ENCODE data around the gene ARHGAP26.

Gene ARHGAP26

DNA sequence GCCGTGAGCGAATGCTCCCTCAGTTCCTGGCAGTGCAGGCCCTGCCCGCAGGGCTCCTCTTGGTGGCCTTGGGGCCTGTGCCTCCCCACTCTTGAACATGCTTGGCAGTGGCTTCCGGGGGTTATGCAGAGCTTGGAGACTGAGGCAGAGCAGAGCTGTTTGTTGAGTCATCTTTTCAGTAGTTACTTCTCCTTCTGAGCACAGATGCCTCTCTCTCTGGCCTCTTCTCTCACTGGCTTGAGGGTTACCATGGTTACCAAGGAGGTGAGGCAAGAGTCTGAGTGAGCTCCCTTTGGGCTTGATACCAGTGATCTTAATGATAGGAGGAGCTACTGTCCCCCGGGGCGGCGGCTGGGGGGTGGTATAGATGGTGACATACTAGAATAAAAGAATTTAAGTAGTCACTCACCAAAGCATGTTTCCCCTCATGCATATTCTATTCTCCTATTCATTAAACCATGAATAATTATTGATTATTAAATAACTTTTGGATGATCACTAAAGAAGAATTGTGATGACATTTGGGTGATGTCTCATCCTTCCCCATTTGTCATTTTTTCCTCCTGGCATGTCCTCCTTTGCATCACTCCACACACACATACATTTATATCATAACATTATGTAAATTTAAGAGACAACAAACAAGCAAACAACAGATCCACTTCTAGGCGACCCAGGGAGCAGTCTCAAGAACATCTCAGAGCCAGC lies 111.1 kb downstream of the ARHGAP26 start:
- FAIRE-seq = no peak

DNA sequence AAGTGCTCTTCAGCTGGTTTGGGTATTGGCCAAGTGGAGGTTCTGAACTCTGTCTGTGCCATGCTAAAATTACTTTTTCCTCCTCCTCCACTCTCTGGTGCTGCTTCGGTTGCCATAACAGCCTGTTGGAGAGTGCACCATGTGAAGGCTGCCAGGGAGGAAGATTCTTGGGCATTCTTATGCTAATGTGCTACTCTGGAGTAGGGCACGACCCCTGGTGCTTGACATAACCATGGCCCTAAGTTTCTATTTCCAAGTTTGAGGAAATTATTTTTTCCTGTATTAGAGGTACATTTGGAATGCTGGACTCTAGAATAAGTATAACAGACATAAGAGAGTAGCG lies 111.6 kb downstream of the ARHGAP26 start:
- FAIRE-seq = no peak

DNA sequence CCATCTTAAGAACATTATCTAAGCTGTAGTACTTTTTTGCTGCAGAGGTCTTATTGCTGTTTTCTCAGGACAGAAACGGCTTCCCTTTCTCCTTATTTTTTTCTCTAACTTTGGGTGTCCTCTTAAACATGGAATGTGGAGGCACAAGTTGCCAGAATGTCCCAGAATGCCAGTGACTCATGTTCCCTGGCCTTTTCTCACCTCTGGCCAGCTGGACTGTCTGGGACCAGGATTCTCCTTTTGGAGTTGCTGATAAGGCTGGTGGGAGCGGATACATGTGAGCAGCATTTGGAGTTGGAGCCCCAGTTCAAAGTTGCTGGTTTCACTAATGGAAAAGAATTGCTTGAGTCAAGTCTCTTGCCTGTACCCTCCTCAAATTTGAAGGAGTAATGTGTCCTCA lies 112.8 kb downstream of the ARHGAP26 start:
- no peak for FAIRE-seq

DNA sequence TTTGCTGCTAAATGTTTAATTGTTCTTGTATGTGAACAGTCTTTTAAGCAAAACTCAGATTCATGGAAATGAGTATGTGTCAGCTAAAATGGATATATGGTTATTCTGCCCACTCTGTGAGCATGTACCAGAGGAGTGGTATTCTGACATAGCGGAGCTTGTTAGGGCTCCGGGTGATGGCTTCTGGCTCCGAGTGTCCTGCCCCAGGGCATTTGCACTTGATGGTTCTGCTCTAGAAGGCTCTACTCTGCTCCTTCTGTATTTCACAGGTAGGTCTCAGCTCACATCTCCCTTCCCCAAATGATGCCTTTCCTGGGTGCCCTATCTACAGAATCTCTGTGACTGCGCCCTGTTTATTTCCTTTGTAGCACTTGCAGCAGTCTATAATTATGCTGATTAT lies 113.3 kb downstream of the ARHGAP26 start:
- FAIRE-seq = no peak

DNA sequence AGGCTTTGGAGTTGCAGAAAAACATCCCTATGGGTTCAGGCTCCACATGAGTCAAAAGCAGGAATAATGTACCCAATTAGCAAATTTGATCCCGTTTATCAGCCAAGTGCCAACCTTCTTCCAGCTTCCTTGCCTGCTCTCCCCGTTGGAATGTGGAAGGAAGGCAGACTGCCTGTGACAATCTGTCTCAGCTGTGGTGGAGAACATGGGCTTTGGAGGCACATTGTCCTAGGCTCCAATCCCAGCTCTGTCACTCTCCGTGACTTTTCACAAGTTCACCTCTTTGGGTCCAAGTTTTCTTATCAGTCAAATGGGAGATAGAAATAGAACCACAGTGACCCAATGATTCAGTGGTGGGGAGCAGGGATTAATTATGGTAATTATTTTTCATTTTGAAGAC lies 113.9 kb downstream of the ARHGAP26 start:
- no peak for FAIRE-seq

DNA sequence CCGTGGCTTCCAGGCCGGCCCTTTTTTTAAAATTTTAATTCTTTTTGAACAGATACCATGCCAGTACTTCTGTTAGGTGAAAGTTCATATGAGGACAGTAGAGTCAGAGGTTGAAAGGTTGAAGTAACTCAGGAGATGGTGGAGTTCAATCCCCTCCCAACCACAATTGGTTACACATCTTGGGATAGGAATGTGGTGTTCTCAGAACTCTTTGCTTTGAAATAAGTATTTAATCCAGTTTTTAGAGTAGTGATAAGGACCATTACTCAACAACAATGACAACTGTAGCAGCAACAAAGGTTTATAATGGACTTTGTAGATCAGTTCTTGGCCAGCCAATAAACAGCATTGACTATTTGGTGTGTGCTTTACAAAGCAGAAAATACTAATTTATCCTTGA lies 116.0 kb downstream of the ARHGAP26 start:
- FAIRE-seq = no peak

DNA sequence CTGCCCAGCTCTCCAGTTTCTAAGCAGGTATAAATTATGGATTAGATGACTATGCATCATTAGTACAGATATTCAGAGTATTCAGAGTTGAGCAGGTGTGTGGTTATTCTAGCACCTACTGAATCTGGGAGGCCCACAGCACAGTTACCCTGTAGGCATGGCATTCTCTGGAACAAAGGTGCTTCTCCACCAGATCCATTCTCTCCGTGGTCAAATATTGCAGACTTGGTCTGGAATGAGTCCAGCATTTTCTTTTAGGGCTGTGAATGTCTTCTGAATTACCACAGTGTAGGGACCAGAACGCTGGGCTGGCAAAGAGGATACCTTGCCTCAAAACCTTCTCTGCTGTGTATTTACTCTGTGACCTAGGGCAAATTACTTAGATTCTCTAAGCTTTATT lies 116.8 kb downstream of the ARHGAP26 start:
- FAIRE-seq = no peak

DNA sequence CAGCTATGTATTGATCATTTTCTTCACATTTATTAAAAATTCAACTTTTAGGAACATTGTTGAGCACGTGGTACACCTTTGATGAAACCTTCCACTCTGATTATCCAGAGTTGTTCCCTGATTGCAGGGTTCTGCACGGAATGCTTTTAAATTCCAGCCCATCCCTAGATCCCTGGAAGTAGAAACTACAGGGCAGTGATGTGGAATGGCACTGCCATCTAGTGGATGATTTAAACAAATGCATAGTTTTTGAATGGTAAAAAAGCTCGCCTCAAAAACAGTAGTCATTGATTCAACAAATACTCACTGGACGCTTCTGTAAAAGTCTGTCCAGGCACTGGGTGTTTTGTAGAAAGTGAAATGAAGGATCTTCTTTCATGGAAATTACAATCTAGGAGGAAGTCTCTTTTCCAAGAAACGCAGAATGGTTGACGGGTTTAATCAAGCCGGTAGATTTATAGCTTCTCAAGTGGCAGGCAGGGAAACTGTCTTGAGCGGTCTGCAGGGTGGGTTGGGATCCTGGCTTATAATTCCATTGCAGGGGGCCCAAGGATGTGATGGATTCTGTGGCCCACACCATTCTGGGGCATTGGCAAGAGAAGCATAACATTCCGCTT lies 118.4 kb downstream of the ARHGAP26 start:
- FAIRE-seq = peak; percentile 70

DNA sequence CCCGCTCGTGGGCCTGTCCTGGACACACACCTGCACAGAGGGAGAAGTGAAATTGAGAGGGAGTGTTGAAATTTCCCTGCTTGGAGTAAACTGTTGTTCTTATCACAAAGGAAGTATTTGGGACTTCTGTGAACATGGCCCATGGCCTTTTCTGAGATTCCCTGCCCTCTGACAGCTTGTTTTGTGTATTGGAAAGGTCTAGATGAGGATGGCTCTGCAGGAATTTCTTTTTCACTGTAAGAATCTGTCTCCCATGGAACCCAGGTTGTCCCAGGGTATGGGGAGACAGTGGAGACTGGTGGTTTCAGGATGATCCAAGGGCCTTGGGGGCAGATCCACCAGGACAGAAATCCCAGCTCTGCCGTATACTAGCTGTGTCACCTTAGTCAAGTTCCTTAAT lies 121.8 kb downstream of the ARHGAP26 start:
- FAIRE-seq = no peak

DNA sequence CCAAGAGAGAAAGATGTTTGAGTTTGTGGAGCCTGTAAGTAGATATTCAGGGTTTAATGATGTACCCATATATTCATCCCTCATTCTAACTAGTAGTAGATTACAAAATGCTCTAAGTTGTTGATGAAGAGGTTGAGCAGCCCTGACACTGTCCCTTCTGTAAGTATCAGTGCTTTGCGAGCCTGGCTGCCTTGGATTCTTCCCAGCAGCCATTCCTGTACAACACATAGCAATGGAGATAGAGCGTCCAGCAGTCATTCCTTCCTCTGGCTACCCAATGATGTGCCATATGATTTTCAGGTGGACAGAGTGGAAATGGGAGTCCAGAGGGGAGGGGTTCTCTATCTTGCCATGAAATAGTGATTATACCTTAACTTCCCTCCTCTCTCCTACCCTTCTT lies 124.1 kb downstream of the ARHGAP26 start:
- no peak for FAIRE-seq

DNA sequence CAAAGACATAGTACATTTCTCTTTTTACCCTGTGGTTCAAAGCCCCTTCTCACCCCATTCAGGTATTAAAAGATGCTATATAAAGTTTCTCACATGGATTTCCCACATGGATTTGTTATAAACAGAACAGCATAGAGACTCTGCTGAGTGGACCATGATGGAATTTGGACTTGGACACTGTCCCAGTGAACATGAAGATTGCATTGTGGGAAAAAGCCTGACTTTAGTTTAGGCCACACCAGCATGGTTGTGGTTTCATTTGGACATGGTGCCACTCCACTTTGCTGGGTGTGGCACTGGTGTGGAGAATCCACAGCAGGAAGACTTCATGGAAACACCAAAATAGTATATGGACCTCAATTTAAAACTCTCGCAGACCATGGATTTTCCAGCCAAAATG lies 124.6 kb downstream of the ARHGAP26 start:
- FAIRE-seq = no peak

DNA sequence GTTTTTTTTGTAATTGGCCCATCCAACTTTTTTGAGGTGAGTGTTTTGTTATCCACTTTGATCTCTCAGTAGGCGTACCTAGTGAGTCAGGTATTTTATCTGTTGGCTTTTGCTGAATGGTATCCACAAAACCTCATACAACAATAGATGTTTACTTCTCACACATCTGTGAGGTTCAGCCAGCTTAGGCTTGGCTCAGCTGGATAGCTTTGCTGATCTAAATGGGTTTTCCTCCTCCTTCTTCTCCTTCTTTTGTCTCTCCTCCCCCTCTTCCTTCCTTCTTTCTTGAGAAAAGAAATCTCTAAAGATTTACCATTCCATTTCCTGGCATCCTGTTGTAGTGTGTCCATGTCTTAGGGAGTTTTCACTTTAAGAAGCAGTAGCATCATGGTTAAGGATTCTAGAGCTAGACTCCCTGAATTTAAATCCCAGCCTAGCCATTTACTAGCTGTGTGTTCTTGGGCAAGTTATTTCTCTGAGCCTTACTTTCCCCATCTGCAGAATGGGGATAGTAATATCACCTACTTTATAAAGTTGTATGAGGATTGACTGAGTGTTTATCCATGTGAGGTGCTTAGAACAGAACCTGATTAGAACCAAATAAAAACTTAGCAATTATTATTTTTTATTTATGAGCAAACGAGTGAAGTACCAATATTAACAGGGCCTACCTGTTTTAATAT lies 126.3 kb downstream of the ARHGAP26 start:
- no peak for FAIRE-seq

DNA sequence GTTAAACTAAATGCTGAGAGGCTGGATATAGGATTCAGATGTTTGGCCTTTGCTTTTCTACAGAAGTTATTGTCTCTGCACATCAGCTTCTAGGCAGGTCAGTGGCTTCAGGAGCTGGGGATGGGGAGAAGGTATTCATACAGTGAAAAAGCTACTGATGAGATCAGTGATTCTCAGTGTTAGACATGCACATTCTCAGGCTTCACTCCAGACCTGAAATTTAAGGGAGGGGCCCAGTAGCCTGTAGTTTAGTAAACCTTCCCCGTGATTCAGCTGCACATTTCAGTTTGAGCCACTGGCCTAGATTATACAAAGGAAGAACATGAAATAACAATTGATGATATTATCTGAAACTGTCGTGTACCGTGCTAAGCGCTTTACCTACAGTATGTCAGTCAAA lies 127.2 kb downstream of the ARHGAP26 start:
- FAIRE-seq = no peak

DNA sequence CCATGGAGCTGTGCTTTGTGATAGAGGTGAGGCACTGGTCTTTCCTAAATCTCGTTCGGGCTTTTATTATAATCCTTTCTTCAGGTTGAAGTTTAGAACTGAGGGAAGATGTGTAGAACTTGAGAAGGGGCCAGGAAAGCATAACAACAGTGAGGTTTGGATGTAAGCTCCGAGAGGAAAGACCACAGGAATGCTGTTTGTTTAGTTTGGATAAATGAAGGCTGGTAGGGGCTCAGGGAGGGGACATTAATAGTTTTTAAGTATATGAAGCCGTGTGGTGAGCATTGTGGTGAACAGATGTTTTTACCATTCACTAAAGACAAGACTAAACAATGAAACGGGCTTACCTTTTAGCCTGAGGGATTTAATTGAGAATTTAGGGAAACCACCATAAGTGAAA lies 130.8 kb downstream of the ARHGAP26 start:
- FAIRE-seq = no peak

DNA sequence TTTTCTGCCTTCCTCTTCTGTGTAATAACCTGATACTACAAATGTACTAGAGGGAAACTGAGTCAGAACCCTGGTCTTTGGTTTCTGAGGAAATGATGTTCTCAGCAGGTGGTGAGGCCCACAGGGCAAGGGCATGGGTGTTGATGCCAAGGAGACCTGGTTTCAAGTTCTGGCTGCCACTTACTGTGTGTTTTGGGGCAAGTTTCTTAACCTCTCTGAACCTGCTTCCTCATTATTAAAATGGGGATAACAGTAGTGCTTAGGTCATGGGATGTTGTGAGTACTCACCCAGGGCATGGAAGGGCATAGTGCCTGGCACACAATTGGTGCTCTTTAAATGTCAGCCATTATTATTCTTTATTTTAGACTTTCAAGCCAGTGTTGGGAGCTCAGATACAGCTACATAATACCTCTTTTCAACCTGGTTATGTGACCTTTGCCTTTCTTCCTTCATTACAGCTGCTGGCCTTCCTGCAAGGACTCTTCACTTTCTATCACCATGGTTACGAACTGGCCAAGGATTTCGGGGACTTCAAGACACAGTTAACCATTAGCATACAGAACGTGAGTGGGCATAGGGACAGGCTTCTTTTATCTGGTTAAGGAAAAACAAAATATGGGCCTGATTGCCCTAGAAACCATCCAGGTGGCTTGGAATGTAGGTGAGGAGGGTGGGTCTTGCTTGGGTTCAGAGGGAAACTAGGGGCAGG lies 131.5 kb downstream of the ARHGAP26 start:
- FAIRE-seq = no peak

DNA sequence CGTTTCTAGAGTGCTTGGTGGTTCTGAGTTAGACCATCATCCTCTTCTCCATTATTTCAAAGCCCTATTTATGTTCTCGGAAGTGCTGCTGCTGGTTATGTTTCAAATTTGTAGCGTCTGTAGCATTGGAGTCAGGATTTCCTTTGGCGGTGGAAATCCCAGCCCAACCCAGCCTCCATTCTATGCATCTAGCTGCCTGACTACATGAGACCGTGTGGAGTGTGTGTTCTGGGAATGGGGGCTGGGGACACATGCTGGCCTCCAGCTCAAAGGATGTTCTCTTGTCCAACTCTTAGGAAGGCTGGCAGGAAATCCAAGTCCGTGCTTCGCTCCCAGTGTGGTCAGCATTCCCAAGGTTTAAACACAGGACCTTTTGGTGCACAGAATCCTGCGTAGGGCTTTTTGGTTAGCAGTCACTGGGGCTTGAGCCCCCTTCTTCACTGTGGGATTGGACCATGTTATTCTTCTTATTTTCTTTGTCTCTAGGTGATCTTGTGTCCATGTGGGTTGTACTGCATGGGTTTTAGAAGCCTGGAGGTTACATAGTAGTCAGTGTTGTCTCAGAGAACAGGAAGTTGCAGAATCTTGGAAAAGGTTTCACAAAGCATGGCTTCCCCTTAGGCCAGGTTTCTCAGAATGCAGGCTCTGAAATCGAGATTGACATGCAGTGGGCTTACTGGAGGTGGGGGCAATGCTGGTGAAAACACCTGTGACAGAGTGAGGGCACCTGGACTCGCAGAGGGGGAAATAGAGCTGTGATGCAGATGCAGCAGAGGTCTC lies 132.2 kb downstream of the ARHGAP26 start:
- FAIRE-seq = no peak

DNA sequence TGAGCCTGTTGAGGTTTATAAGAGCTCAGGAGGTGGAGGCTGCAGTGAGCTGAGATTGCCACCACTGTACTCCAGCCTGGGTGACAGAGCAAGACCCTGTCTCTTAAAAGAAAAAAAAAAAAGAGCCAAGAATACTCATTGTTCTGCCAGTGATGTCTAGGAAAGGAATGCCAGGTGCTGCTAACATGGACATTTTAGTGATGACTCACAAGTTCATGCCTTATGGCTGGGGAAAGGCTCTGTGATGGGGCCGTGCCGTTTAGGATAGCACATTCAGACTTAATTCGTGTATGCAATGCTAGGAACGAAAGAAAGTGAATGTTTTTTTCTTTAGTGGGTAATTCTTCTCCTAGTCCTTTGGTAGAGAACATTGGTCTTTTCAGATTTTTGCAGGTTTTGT lies 134.2 kb downstream of the ARHGAP26 start:
- no peak for FAIRE-seq

DNA sequence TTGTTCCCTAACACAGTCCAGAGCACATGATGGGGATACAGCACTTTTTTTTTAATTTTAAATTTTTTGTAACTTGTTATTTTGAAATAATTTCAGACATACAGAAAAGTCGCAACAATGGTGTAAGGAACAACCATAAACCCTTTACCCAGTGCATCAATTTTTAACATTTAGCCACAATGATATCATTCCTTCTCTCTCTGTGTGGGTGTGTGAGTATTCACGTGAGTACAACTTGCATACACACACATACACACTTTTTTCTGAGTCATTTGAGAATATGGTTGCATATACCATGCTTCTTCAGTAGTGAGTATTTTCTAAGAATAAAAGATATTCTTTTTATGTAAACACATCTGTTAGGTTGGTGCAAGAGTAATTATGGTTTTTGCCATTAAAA lies 135.2 kb downstream of the ARHGAP26 start:
- no peak for FAIRE-seq

DNA sequence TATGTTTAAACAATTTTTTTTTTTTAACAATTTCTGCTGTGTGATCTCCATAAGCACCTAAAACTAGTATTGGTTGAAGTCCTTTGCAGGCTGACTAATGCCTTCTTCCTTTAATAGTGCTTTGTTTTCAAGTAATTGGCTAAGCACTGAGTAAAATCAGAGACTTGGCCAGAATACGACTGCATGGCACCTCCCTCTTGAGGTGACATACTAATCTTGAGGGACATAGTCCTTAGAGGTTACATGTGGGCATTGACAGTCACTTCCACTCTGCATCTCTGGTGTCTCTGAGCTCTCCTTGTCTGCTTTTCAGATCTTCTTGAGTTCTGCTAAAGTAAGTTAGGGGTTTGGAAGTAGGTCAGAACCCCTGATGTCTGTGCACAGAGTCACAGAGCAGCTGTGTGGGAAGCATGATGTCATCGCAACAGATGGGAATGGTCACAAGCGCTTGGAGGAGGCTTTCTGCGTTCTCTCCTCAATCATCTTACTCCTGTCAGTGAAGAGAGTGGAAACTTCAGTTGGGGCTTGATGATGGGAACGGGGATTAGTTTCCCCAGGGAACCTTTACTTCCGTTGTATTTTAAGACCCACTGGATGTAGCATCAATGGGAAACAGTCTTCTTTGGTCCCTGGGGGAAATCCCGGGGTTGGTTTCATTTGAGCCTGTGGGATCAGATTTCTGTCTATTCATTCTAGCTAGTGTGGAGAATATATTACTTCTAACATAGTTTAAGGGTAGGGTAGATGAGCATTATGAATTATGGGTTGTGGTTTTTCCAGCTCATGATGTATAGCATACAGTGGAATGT lies 136.9 kb downstream of the ARHGAP26 start:
- no peak for FAIRE-seq

DNA sequence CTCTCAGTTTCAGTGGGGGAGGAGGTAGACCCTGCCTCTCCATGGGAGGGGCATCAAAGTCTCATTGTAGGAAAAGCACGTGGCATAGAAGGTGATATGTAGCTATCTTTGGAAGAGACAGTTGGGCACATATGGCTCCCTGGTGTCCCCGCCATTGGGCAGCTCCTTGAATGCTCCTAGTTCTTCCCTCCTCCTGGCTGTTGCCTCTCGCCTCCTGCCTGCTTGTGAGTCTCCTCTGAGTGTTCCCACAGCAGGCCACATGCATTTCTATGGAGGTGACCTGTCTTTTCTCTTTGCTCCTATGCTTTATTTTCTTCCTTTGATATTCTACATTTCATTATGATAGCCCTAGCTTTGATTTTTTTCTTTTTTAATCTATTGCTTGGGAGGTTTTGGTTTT lies 138.5 kb downstream of the ARHGAP26 start:
- FAIRE-seq = no peak

DNA sequence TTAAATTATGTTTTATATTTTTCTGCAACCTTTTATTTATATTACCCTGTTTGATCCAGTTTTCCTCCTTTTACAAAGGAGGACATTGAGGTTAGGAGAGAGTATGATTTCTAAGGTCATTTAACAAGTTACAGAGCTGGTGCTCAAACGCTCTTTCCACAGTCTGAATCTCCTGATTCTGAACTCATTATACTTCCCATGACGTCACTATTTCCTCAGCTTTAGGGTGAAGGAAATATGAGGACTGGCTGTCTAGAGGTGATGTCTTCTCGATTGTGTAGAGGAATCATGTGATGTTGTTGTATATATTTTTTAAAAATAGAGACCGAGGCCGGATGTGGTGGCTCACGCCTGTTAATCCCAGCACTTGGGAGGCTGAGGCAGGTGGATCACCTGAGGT lies 140.0 kb downstream of the ARHGAP26 start:
- FAIRE-seq = no peak

DNA sequence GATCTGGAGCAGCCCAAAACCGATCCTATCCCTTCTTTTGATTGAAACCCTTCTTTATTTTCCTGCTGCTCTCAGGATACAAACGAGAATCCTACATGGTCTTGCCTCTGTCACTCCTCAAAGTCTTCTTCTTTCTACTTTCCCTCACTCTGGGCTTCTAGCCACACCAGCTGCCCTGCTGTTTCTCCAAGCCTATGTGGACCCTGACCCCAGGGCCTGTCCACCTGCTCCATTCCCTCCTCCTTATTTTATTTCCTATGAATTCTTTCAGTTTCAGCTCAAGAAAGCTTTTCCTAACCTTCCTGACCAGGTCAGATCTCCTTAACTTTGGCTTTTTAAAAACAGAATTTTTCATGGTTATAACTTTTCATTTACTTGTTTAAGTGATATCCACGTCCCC lies 141.0 kb downstream of the ARHGAP26 start:
- no peak for FAIRE-seq
